Hepatocyte (in vitro differentiated cells): Measurements from ENCODE around the gene LMOD1. TPM values are rescaled to one million over a fixed set of nuclear protein-coding genes. Genes with fewer than 3 reads are reported as not detected.
A peak's percentile ranks its signal among the peaks of the same experiment; 100 is the strongest.

Experiments
- DNase-seq: peaks from one replicate; pipeline ENCODE4 v3.0.0-alpha.2; 2016; ENCODE audit warnings: low spot score
- H2AFZ ChIP-seq: fragments of 200-600 bp; sonication (generic); 2 replicates; pipeline ENCODE4 v1.6.0; 2016; ENCODE audit warnings: antibody characterized with exemption, mild to moderate bottlenecking
- H3K27ac ChIP-seq: fragments of 200-600 bp; sonication (generic); 2 replicates; pipeline ENCODE4 v1.5.1; 2016; ENCODE audit warnings: mild to moderate bottlenecking
- H3K27me3 ChIP-seq: fragments of 200-600 bp; sonication (generic); 2 replicates; pipeline ENCODE4 v1.6.1; 2016
- H3K36me3 ChIP-seq: fragments of 200-600 bp; sonication (generic); replicated peaks from 2 replicates; pipeline ENCODE4 v1.5.1; 2016; ENCODE audit warnings: low read depth; ENCODE audit not compliant: insufficient read depth
- H3K4me1 ChIP-seq: fragments of 200-600 bp; sonication (generic); 2 replicates; pipeline ENCODE4 v1.5.1; 2016; ENCODE audit warnings: mild to moderate bottlenecking, moderate library complexity; ENCODE audit not compliant: insufficient read depth
- H3K4me2 ChIP-seq: fragments of 200-600 bp; sonication (generic); 2 replicates; pipeline ENCODE4 v1.6.0; 2016
- H3K4me3 ChIP-seq: fragments of 200-600 bp; sonication (generic); 2 replicates; pipeline ENCODE4 v1.5.1; 2016; ENCODE audit warnings: mild to moderate bottlenecking
- H3K79me2 ChIP-seq: fragments of 200-600 bp; sonication (generic); 2 replicates; pipeline ENCODE4 v1.6.0; 2017; ENCODE audit warnings: mild to moderate bottlenecking
- H3K9me2 ChIP-seq: fragments of 200-600 bp; sonication (generic); replicated peaks from 2 replicates; pipeline ENCODE4 v1.6.0; 2017; ENCODE audit warnings: mild to moderate bottlenecking; ENCODE audit not compliant: insufficient read depth
- H3K9me3 ChIP-seq: fragments of 200-600 bp; sonication (generic); 2 replicates; pipeline ENCODE4 v1.5.1; 2016; ENCODE audit warnings: low read depth, mild to moderate bottlenecking
- H4K20me1 ChIP-seq: fragments of 200-600 bp; sonication (generic); 2 replicates; pipeline ENCODE4 v1.6.0; 2016; ENCODE audit warnings: mild to moderate bottlenecking; ENCODE audit not compliant: insufficient read depth, poor library complexity, severe bottlenecking
- CTCF ChIP-seq: fragments of 200-600 bp; sonication (generic); IDR thresholded peaks from 2 replicates; pipeline ENCODE4 v1.5.1; 2016; ENCODE audit warnings: antibody characterized with exemption, mild to moderate bottlenecking; ENCODE audit not compliant: poor library complexity
- EZH2 ChIP-seq: fragments of 200-600 bp; sonication (generic); IDR thresholded peaks from 2 replicates; pipeline ENCODE4 v1.6.1; 2016; ENCODE audit warnings: antibody characterized with exemption, mild to moderate bottlenecking, borderline replicate concordance
- EZH2phosphoT487 ChIP-seq: fragments of 200-600 bp; sonication (generic); IDR thresholded peaks from one replicate; pipeline ENCODE4 v1.6.1; 2018; ENCODE audit warnings: antibody characterized with exemption, mild to moderate bottlenecking, low read depth, moderate library complexity; ENCODE audit not compliant: unreplicated experiment, severe bottlenecking
- WGBS: methylation state at CpG from one replicate; pipeline ENCODE4 v1.1.6; 2016; ENCODE audit warnings: low lambda C conversion rate; ENCODE audit errors: missing lambda C conversion rate; 5-methylcytosine and 5-hydroxymethylcytosine counted together
- polyA plus RNA-seq: library from polyadenylated mRNA; unstranded; fragments of >200 nt; fragmentation: Nextera tagmentation; extraction: Ambion mirVana; gene quantifications from 2 replicates; pipeline ENCODE4 v1.2.1, GENCODE V29; 2016
- total RNA-seq: library from RNA; depleted of rRNA; stranded (reverse); fragments of >200 nt; gene quantifications from 2 replicates; pipeline ENCODE4 v1.2.3, GENCODE V29; 2014

LMOD1 gene
- total and polyA plus RNA-seq, 2 experiments from 2014 or later: 6.4 to 8.7 TPM

- H3K36me3 ChIP-seq: no peaks in the 10 kb centered on the region
- TF ChIP-seq EZH2phosphoT487: no peak
- TF ChIP-seq CTCF: no peak
- no peak for TF ChIP-seq EZH2
Measured at GRCh38 chr1:201958348-201958747, 12.0 kb upstream of the LMOD1 start.

GRCh38 chr1:201955729-201956143 is 9.4 kb upstream of the LMOD1 start:
- peaks cover 42% of the 10 kb centered on the region for H3K79me2 ChIP-seq
- H4K20me1 ChIP-seq: peaks cover 3% of the 10 kb centered on the region
- H3K27ac ChIP-seq: peak overlapping the region; percentile 68
- WGBS: 2% methylated on average over 17 of the region's 17 CpGs
- peak overlapping the region; percentile 68 for H3K4me3 ChIP-seq
- H3K4me1 ChIP-seq: peaks cover 5% of the 10 kb centered on the region
- no peaks in the 10 kb centered on the region for H3K9me3 ChIP-seq
- no peak for TF ChIP-seq EZH2
- TF ChIP-seq CTCF: no peak
- TF ChIP-seq EZH2phosphoT487: no peak
- peak overlapping the region; percentile 83 for H3K4me2 ChIP-seq
- no peaks in the 10 kb centered on the region for H3K27me3 ChIP-seq
- peak overlapping the region; percentile 34 for H2AFZ ChIP-seq
- H3K36me3 ChIP-seq: no peaks in the 10 kb centered on the region
- no peaks in the 10 kb centered on the region for H3K9me2 ChIP-seq
- DNase-seq: no peak

More at GRCh38 chr1:201958348-201958747, 12.0 kb upstream of the LMOD1 start:
- no peak for DNase-seq
- Histone ChIP-seq H2AFZ (no peak overlapping the region), H3K27ac (no peak overlapping the region), H3K79me2 (peaks cover 48% of the 10 kb centered on the region), H3K4me1 (peaks cover 5% of the 10 kb centered on the region), H3K27me3 (no peaks in the 10 kb centered on the region), H3K9me2 (no peaks in the 10 kb centered on the region), H4K20me1 (peaks cover 3% of the 10 kb centered on the region), H3K4me2 (no peak overlapping the region), H3K4me3 (no peak overlapping the region), H3K9me3 (no peaks in the 10 kb centered on the region)
- 90% methylated on average over 5 of the region's 5 CpGs for WGBS

GRCh38 chr1:201955009-201955728 is 8.8 kb upstream of the LMOD1 start, which contains the start of gene TIMM17A:
TSS of gene TIMM17A (plus strand) at chr1:201955503. CDS start at chr1:201955527, 24 bp downstream.
- Histone ChIP-seq H3K4me1 (peaks cover 5% of the 10 kb centered on the region), H4K20me1 (peaks cover 3% of the 10 kb centered on the region), H3K4me3 (peak within 1 kb of the TSS; percentile 68), H3K9me2 (no peaks in the 10 kb centered on the region), H3K27ac (peak within 1 kb of the TSS; percentile 91), H2AFZ (peak within 1 kb of the TSS; percentile 83), H3K4me2 (peak within 1 kb of the TSS; percentile 83), H3K36me3 (no peaks in the 10 kb centered on the region), H3K27me3 (no peaks in the 10 kb centered on the region), H3K79me2 (peaks cover 39% of the 10 kb centered on the region), H3K9me3 (no peaks in the 10 kb centered on the region)
- no peak for TF ChIP-seq CTCF
- 1% methylated on average over 38 of the region's 43 CpGs for WGBS
- DNase-seq: peak; percentile 98
